ENCODE data around the gene RGP1. TPM values are rescaled to one million over a fixed set of nuclear protein-coding genes. Genes with fewer than 3 reads are reported as not detected.

Gene RGP1
- total and polyA plus RNA-seq, 8 donors, result 23.0 to 32.1 (median 29.4) TPM

- ATAC-seq (no peak), DNase-seq (no peak)
- Histone ChIP-seq H3K4me1 (no peaks in the 10 kb centered on the region), H3K9me3 (no peaks in the 10 kb centered on the region), H3K27ac (no peak overlapping the region), H3K36me3 (peaks cover 0 to 100% of the 10 kb centered on the region in 2 donors), H3K4me3 (no peak overlapping the region), H3K27me3 (no peaks in the 10 kb centered on the region)
- no peak for TF ChIP-seq CTCF (IDR thresholded peaks at IDR 0.05)
- intact Hi-C loops (cut with DNase I), result no loop called here
Observed at GRCh38 chr9:35703906-35704672, 45.0 kb upstream of the RGP1 start.

GRCh38 chr9:35705372-35705771 lies 43.7 kb upstream of the RGP1 start:
- no peak for TF ChIP-seq CTCF (IDR thresholded peaks at IDR 0.05)
- H3K4me1 ChIP-seq, result no peaks in the 10 kb centered on the region
- no peak overlapping the region for H3K27ac ChIP-seq
- no peak for DNase-seq
- ATAC-seq, result no peak
- H3K9me3 ChIP-seq, result no peaks in the 10 kb centered on the region
- no peaks in the 10 kb centered on the region for H3K27me3 ChIP-seq
- intact Hi-C loops (cut with DNase I), result no loop called here
- H3K4me3 ChIP-seq, result no peak overlapping the region
- H3K36me3 ChIP-seq, result peaks cover 2 to 100% of the 10 kb centered on the region in 2 donors

- ATAC-seq, result no peak
- intact Hi-C loops (cut with DNase I), result no loop called here
- TF ChIP-seq CTCF (IDR thresholded peaks at IDR 0.05), result no peak
- Histone ChIP-seq H3K27ac (no peak overlapping the region), H3K4me3 (no peak overlapping the region), H3K27me3 (no peaks in the 10 kb centered on the region), H3K4me1 (no peaks in the 10 kb centered on the region), H3K9me3 (no peaks in the 10 kb centered on the region), H3K36me3 (peaks cover 2 to 100% of the 10 kb centered on the region in 2 donors)
- no peak for DNase-seq
Observed at GRCh38 chr9:35705836-35706430, 43.2 kb upstream of the RGP1 start.

GRCh38 chr9:35706951-35707350 lies 42.1 kb upstream of the RGP1 start:
- H3K36me3 ChIP-seq, result peaks cover 2 to 100% of the 10 kb centered on the region in 2 donors
- intact Hi-C loops (cut with DNase I), result no loop called here

More at GRCh38 chr9:35706951-35707350, 42.1 kb upstream of the RGP1 start:
- no peak for TF ChIP-seq CTCF (IDR thresholded peaks at IDR 0.05)
- no peaks in the 10 kb centered on the region for H3K4me1 ChIP-seq
- H3K4me3 ChIP-seq, result no peak overlapping the region
- no peak overlapping the region for H3K27ac ChIP-seq
- DNase-seq (no peak), ATAC-seq (no peak)
- no peaks in the 10 kb centered on the region for H3K9me3 ChIP-seq
- no peaks in the 10 kb centered on the region for H3K27me3 ChIP-seq
